GM23338 (cell line): ENCODE measurements around the gene TP73. TPM values are rescaled to one million over a fixed set of nuclear protein-coding genes. Genes with fewer than 3 reads are reported as not detected.

Experiments
- ATAC-seq: fragments of 200-7000 bp; cut with Tn5 transposase; 3 replicates; pipeline ENCODE4 v1.9.1; 2020
- DNase-seq: peaks from one replicate; pipeline ENCODE4 v3.0.0-alpha.2; 2015; ENCODE audit warnings: low spot score
- H2AFZ ChIP-seq: fragments of 200-600 bp; sonication (generic); 2 replicates; pipeline ENCODE4 v1.8.0; 2016; ENCODE audit warnings: antibody characterized with exemption, mild to moderate bottlenecking, moderate library complexity
- H3F3A ChIP-seq: fragments of 200-600 bp; sonication (generic); replicated peaks from 2 replicates; pipeline ENCODE4 v1.8.0; 2017; ENCODE audit warnings: antibody characterized with exemption, mixed run types, low read depth
- H3K27ac ChIP-seq: fragments of 200-600 bp; sonication (generic); 2 replicates; pipeline ENCODE4 v1.6.1; 2016; ENCODE audit warnings: low read depth
- H3K27me3 ChIP-seq: fragments of 200-600 bp; sonication (generic); 2 replicates; pipeline ENCODE4 v1.8.0; 2016; ENCODE audit warnings: mild to moderate bottlenecking, mixed run types, moderate library complexity; ENCODE audit not compliant: insufficient read depth
- H3K36me3 ChIP-seq: fragments of 200-600 bp; sonication (generic); 2 replicates; pipeline ENCODE4 v1.8.0; 2016; ENCODE audit warnings: mild to moderate bottlenecking; ENCODE audit not compliant: insufficient read depth
- H3K4me1 ChIP-seq: fragments of 200-600 bp; sonication (generic); 2 replicates; pipeline ENCODE4 v1.8.0; 2016; ENCODE audit warnings: mild to moderate bottlenecking, moderate library complexity; ENCODE audit not compliant: insufficient read depth
- H3K4me2 ChIP-seq: fragments of 200-600 bp; sonication (generic); 2 replicates; pipeline ENCODE4 v1.7.1; 2017; ENCODE audit warnings: mixed run types
- H3K4me3 ChIP-seq: fragments of 200-600 bp; sonication (generic); 2 replicates; pipeline ENCODE4 v1.6.1; 2016; ENCODE audit warnings: mixed run types
- H3K79me2 ChIP-seq: fragments of 200-600 bp; sonication (generic); replicated peaks from 2 replicates; pipeline ENCODE4 v1.8.0; 2017; ENCODE audit warnings: mild to moderate bottlenecking; ENCODE audit not compliant: insufficient read depth
- H3K9me2 ChIP-seq: fragments of 200-600 bp; sonication (generic); 2 replicates; pipeline ENCODE4 v1.8.0; 2017; ENCODE audit not compliant: insufficient read depth
- H4K20me1 ChIP-seq: fragments of 200-600 bp; sonication (generic); replicated peaks from 2 replicates; pipeline ENCODE4 v1.8.0; 2017; ENCODE audit warnings: mild to moderate bottlenecking; ENCODE audit not compliant: insufficient read depth
- H3K27ac Mint-ChIP-seq: 2 replicates; pipeline ENCODE4 v1.8.0; 2020; ENCODE audit warnings: inconsistent platforms, mild to moderate bottlenecking, moderate library complexity, mixed read lengths
- H3K27me3 Mint-ChIP-seq: 3 replicates; pipeline ENCODE4 v1.8.0; 2022; ENCODE audit warnings: low read depth, mild to moderate bottlenecking, moderate library complexity, mixed read lengths, inconsistent platforms; ENCODE audit not compliant: insufficient read depth, poor library complexity
- H3K36me3 Mint-ChIP-seq: 3 replicates; pipeline ENCODE4 v1.8.0; 2021; ENCODE audit warnings: low read depth, mild to moderate bottlenecking, inconsistent platforms, moderate library complexity, mixed read lengths
- H3K4me1 Mint-ChIP-seq: 3 replicates; pipeline ENCODE4 v1.8.0; 2020; ENCODE audit warnings: mild to moderate bottlenecking, inconsistent platforms, mixed read lengths
- H3K4me3 Mint-ChIP-seq: 3 replicates; pipeline ENCODE4 v1.8.0; 2021; ENCODE audit warnings: moderate library complexity, mild to moderate bottlenecking, inconsistent platforms, mixed read lengths
- H3K9me3 Mint-ChIP-seq: 3 replicates; pipeline ENCODE4 v1.8.0; 2020; ENCODE audit warnings: moderate library complexity, mild to moderate bottlenecking, inconsistent platforms, mixed read lengths
- CREB1 ChIP-seq: fragments of 250-450 bp; sonication (Bioruptor Pico); IDR thresholded peaks from 2 replicates; pipeline ENCODE4 v1.5.0; 2020; ENCODE audit warnings: low read depth, mild to moderate bottlenecking, moderate library complexity
- CTCF ChIP-seq, 2 experiments: fragments of 200-600 bp in 1 of 2; sonication (generic) in 1 of 2; conservative IDR thresholded peaks; 2 replicates each; pipeline versions ENCODE4 v1.5.1 to v1.6.1; 2016 to 2017; ENCODE audit warnings: antibody characterized with exemption in 2 of 2, low read depth in 2 of 2, mild to moderate bottlenecking in 2 of 2, moderate library complexity in 1 of 2
- ETS1 ChIP-seq: IDR thresholded peaks from 2 replicates; pipeline ENCODE4 v1.6.1; 2016; ENCODE audit warnings: antibody characterized with exemption
- EZH2 ChIP-seq: fragments of 200-600 bp; sonication (generic); IDR thresholded peaks from one replicate; pipeline ENCODE4 v1.8.0; 2017; ENCODE audit warnings: antibody characterized with exemption, mild to moderate bottlenecking, low read depth; ENCODE audit not compliant: unreplicated experiment
- EZH2phosphoT487 ChIP-seq: fragments of 200-600 bp; sonication (generic); IDR thresholded peaks from one replicate; pipeline ENCODE4 v1.8.1; 2018; ENCODE audit warnings: antibody characterized with exemption; ENCODE audit not compliant: unreplicated experiment
- JUNB ChIP-seq: IDR thresholded peaks from one replicate; pipeline ENCODE4 v1.6.1; 2016; ENCODE audit warnings: antibody characterized with exemption; ENCODE audit not compliant: unreplicated experiment
- NANOG ChIP-seq: IDR thresholded peaks from 2 replicates; pipeline ENCODE4 v1.6.1; 2016; ENCODE audit warnings: antibody characterized with exemption, borderline replicate concordance
- POLR2AphosphoS5 ChIP-seq: IDR thresholded peaks from 2 replicates; pipeline ENCODE4 v1.6.1; 2016; ENCODE audit warnings: antibody characterized with exemption, low read depth
- REST ChIP-seq: IDR thresholded peaks from one replicate; pipeline ENCODE4 v1.6.1; 2018; ENCODE audit warnings: antibody characterized with exemption; ENCODE audit not compliant: unreplicated experiment
- STAT1 ChIP-seq: IDR thresholded peaks from one replicate; pipeline ENCODE4 v1.6.1; 2016; ENCODE audit warnings: antibody characterized with exemption; ENCODE audit not compliant: unreplicated experiment
- ZNF331 ChIP-seq: fragments of 250-450 bp; sonication (Bioruptor Pico); IDR thresholded peaks from 2 replicates; pipeline ENCODE4 v1.5.0; 2020; ENCODE audit warnings: low read depth, mild to moderate bottlenecking, moderate library complexity
- ZNF462 ChIP-seq: fragments of 250-450 bp; sonication (Bioruptor Pico); IDR thresholded peaks from 2 replicates; pipeline ENCODE4 v1.5.0; 2020; ENCODE audit warnings: mild to moderate bottlenecking, moderate library complexity
- polyA plus RNA-seq: library from polyadenylated mRNA; unstranded; fragments of >200 nt; fragmentation: Nextera tagmentation; extraction: Ambion mirVana; gene quantifications from 2 replicates; pipeline ENCODE4 v1.2.1, GENCODE V29; 2016
- total RNA-seq: library from RNA; depleted of rRNA; stranded (reverse); fragments of >200 nt; shearing (Covaris generic); gene quantifications from 2 replicates; pipeline ENCODE4 v1.2.3, GENCODE V29; 2014

The TP73 gene
- total and polyA plus RNA-seq, 2 experiments from 2014 or later = 1.4 to 3.4 TPM

GRCh38 chr1:3697810-3698209 lies 45.5 kb downstream of the TP73 start:
- H3K9me2 ChIP-seq = no peaks in the 10 kb centered on the region
- H3K27me3 ChIP-seq = no peaks in the 10 kb centered on the region
- no peak overlapping the region for H3K27ac ChIP-seq
- no peaks in the 10 kb centered on the region for H3F3A ChIP-seq
- H3K4me1 ChIP-seq = no peaks in the 10 kb centered on the region
- Mint-ChIP-seq H3K36me3 (no peaks in the 10 kb centered on the region), H3K4me1 (peaks cover 7% of the 10 kb centered on the region; the same call in 2 of the 3 replicates), H3K27me3 (peaks cover 22% of the 10 kb centered on the region), H3K9me3 (no peaks in the 10 kb centered on the region; the same call in 2 of the 3 replicates), H3K27ac (no peak overlapping the region), H3K4me3 (no peak overlapping the region)
- no peaks in the 10 kb centered on the region for H4K20me1 ChIP-seq
- H3K79me2 ChIP-seq = no peaks in the 10 kb centered on the region
- TF ChIP-seq POLR2AphosphoS5 (no peak), ZNF331 (CRISPR knock-in tag) (no peak), CTCF (conservative IDR thresholded peaks at IDR 0.05; ENCODE audit: low read depth in 2 of 2) (no peak), EZH2 (no peak), JUNB (no peak), CREB1 (no peak), REST (no peak), NANOG (no peak), ETS1 (no peak), EZH2phosphoT487 (no peak), ZNF462 (no peak), STAT1 (no peak)
- H3K4me3 ChIP-seq = no peak overlapping the region
- H3K4me2 ChIP-seq = no peak overlapping the region
- H2AFZ ChIP-seq = no peak overlapping the region
- H3K36me3 ChIP-seq = no peaks in the 10 kb centered on the region
- ATAC-seq (no peak), DNase-seq (no peak)
